ENCODE measurements around the gene ZSWIM3.

ZSWIM3 gene

GRCh38 chr20:45925821-45926506, 68.5 kb downstream of the ZSWIM3 start:
- H3K4me3 ChIP-seq (ENCODE audit: low read depth, low read length), result no peak overlapping the region
- TF ChIP-seq CTCF (conservative IDR thresholded peaks at IDR 0.05; ENCODE audit: low read depth, low read length), result no peak
- DNase-seq (ENCODE audit: low read depth), result no peak

GRCh38 chr20:45926731-45927070, 69.3 kb downstream of the ZSWIM3 start:
- TF ChIP-seq CTCF (conservative IDR thresholded peaks at IDR 0.05; ENCODE audit: low read depth, low read length), result no peak
- no peak for DNase-seq (ENCODE audit: low read depth)

GRCh38 chr20:45927071-45927878, 69.9 kb downstream of the ZSWIM3 start:
- no peak for TF ChIP-seq CTCF (conservative IDR thresholded peaks at IDR 0.05; ENCODE audit: low read depth, low read length)
- no peak for DNase-seq (ENCODE audit: low read depth)
- no peak overlapping the region for H3K4me3 ChIP-seq (ENCODE audit: low read depth, low read length)

More at GRCh38 chr20:45926731-45927070, 69.3 kb downstream of the ZSWIM3 start:
- H3K4me3 ChIP-seq (ENCODE audit: low read depth, low read length), result no peak overlapping the region
